HFF-Myc (cell line): ENCODE measurements around the gene EPHA2.

ENCODE experiments used
- DNase-seq: peaks from one replicate; pipeline ENCODE4 v3.0.0-alpha.2; 2011; ENCODE audit warnings: low read depth; ENCODE audit errors: extremely low read depth
- H3K4me3 ChIP-seq: replicated peaks from 2 replicates; pipeline ENCODE4 v1.5.1; 2011; ENCODE audit warnings: low read depth, mild to moderate bottlenecking, control low read depth, low read length
- TF ChIP-seq, protein P1 (sequence below): IDR thresholded peaks from 2 replicates; pipeline ENCODE4 v1.5.1; 2012; ENCODE audit warnings: mild to moderate bottlenecking, low read depth, low read length, control low read depth; ENCODE audit errors: missing control alignments

The EPHA2 gene

GRCh38 chr1:16083486-16083885 is 72.4 kb downstream of the EPHA2 start:
- TF ChIP-seq, protein P1, sequence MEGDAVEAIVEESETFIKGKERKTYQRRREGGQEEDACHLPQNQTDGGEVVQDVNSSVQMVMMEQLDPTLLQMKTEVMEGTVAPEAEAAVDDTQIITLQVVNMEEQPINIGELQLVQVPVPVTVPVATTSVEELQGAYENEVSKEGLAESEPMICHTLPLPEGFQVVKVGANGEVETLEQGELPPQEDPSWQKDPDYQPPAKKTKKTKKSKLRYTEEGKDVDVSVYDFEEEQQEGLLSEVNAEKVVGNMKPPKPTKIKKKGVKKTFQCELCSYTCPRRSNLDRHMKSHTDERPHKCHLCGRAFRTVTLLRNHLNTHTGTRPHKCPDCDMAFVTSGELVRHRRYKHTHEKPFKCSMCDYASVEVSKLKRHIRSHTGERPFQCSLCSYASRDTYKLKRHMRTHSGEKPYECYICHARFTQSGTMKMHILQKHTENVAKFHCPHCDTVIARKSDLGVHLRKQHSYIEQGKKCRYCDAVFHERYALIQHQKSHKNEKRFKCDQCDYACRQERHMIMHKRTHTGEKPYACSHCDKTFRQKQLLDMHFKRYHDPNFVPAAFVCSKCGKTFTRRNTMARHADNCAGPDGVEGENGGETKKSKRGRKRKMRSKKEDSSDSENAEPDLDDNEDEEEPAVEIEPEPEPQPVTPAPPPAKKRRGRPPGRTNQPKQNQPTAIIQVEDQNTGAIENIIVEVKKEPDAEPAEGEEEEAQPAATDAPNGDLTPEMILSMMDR = no peak
- no peak overlapping the region for H3K4me3 ChIP-seq
- DNase-seq = no peak

DNA sequence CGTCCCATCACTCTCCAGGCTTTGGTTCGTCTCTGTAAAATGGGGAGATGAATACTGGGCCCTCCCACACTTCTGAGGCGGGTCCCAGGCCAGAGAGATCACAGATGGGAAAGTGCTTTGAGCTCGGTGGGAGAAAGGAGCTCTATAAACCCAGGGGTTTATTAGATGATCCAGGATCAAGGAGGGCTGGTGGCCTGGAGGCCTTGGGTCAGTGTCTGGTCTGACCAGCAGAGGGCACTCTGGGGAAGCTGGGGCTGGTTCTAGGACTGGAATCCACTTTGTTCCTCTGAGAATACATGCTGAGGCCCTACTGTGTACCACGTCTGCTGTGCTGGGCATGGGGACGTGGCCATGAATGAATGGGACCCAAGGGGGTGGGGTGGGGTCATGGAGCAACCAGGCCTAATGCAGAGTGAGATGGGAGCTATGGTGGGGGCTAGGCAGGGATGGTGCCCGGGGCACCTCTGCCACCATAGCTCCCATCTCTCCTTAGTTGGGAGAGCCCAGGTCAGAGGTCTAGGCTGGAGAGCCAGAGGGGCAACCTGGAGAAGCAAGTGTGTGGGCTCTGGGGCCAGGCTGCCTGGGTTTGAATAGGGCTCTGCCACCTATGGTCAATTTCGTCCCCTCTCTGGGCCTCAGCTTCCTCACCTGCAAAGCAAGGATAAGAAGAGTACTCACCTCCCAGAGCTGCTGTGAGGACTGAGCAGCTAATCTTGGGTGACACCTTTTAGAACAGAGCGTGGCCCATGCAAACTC is 73.4 kb downstream of the EPHA2 start:
- DNase-seq = peak; percentile 36
- TF ChIP-seq, protein P1 = peak; percentile 89

DNA sequence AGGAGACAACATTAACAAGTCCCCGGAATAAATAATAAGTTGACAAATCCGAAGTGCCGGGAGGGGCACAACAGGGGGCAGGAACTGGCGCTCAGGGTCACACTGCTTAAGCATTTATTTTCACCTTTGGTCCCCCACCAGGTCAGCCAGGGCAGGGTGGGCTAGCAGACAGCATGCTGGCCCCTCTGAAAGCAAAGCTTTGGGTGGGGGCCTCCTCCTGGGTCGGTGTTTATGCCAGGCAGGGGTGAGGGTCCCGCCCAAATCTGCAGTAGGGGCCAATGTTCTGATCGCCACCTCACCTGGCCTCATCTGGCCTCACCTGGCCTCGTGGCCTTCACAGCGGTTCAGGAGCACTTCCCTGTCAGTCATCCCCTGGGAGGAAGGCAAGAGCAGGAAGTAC is 74.2 kb downstream of the EPHA2 start:
- TF ChIP-seq, protein P1 = no peak

More for the DNA sequence above, 73.4 kb downstream of the EPHA2 start:
- H3K4me3 ChIP-seq = no peak overlapping the region

GRCh38 chr1:16080422-16081150 is 75.3 kb downstream of the EPHA2 start:
- no peak overlapping the region for H3K4me3 ChIP-seq
- no peak for DNase-seq
- TF ChIP-seq, protein P1 = no peak

More for the DNA sequence above, 74.2 kb downstream of the EPHA2 start:
- DNase-seq = no peak
- H3K4me3 ChIP-seq = no peak overlapping the region

- no peak overlapping the region for H3K4me3 ChIP-seq
- TF ChIP-seq, protein P1 = peak; percentile 90
Observed at GRCh38 chr1:16078925-16079656, 76.8 kb downstream of the EPHA2 start.

DNA sequence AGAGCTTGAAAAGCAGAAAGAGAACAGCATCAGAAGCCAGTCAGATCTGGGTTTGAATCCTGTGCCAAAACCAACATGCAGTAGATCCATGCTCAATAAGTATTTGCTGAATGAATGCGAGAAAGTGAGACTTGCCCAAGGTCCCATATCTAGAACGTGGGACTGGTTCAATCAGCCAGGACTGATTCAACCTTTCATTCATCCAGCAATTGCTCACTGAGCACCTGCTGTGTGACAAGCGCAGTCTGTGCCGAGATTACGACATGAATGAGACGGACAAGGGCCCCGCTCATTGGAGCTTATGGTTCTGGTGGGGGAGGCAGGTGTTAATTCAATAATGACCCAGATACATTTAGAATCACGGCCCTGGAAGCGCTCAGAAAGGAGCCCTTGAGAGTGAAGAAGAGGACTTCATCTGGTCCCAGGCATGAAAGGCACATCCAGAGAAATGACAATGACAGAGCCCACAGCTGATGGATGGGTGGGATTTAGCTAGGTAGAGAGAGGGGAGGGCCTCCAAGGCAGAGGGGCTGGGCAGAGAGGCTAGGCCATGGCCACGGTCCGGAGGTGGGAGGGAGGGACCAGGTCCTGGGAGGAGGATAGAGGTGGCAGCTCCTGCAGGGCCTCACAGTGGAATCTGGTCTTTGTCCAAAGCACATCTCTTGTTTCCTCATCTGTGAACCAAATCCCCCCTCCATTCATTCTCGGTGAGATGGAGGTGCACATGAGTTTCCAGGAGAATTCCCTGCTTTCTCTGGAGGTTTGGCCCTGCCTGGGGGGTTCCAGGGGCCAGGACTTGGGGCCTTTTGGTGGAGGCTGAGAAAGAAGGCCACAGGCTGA is 78.2 kb downstream of the EPHA2 start:
- TF ChIP-seq, protein P1 = no peak
- no peak for DNase-seq
- no peak overlapping the region for H3K4me3 ChIP-seq

More at GRCh38 chr1:16078925-16079656, 76.8 kb downstream of the EPHA2 start:
- peak; percentile 27 for DNase-seq
